ENCODE results near the gene PGLYRP2. TPM values are rescaled to one million over a fixed set of nuclear protein-coding genes. Genes with fewer than 3 reads are reported as not detected.
"Not testable (repeated sequence)": the region's sequence is repeated elsewhere in the genome, so short reads cannot be mapped to it uniquely, and the experiment has no call there.

PGLYRP2 gene
- polyA plus RNA-seq, 4 donors = 0.10 TPM; not detected in 3

- no peak for DNase-seq (ENCODE audit: low read depth in 4 of 4, low spot score in 3 of 4)
These were observed 15.8 kb upstream of the PGLYRP2 start for GRCh38 chr19:15495151-15495550.

GRCh38 chr19:15488489-15489226, 9.4 kb upstream of the PGLYRP2 start:
- DNase-seq (ENCODE audit: low read depth in 4 of 4, low spot score in 3 of 4) = no peak

- no peak for DNase-seq (ENCODE audit: low read depth in 4 of 4, low spot score in 3 of 4)
These were observed 7.7 kb upstream of the PGLYRP2 start for GRCh38 chr19:15487038-15487437.

- DNase-seq (ENCODE audit: low read depth in 4 of 4, low spot score in 3 of 4) = not testable (repeated sequence)
These were observed 6.5 kb upstream of the PGLYRP2 start for GRCh38 chr19:15485768-15486167.

- DNase-seq (ENCODE audit: low read depth in 4 of 4, low spot score in 3 of 4) = not testable (repeated sequence)
These were observed 1.7 kb upstream of the PGLYRP2 start for GRCh38 chr19:15480996-15481395.

- DNase-seq (ENCODE audit: low read depth in 4 of 4, low spot score in 3 of 4) = no peak
These were observed 3.0 kb downstream of the PGLYRP2 start for GRCh38 chr19:15476325-15476724.

- DNase-seq (ENCODE audit: low read depth in 4 of 4, low spot score in 3 of 4) = no peak
These were observed 3.7 kb downstream of the PGLYRP2 start for GRCh38 chr19:15475611-15476010.

- no peak for DNase-seq (ENCODE audit: low read depth in 4 of 4, low spot score in 3 of 4)
These were observed 4.1 kb downstream of the PGLYRP2 start for GRCh38 chr19:15475169-15475568.

GRCh38 chr19:15473821-15474220, 5.5 kb downstream of the PGLYRP2 start:
- DNase-seq (ENCODE audit: low read depth in 4 of 4, low spot score in 3 of 4) = not testable (repeated sequence)

- no peak for DNase-seq (ENCODE audit: low read depth in 4 of 4, low spot score in 3 of 4)
These were observed 7.6 kb downstream of the PGLYRP2 start for GRCh38 chr19:15471639-15472101.

- DNase-seq (ENCODE audit: low read depth in 4 of 4, low spot score in 3 of 4) = no peak
These were observed 9.6 kb downstream of the PGLYRP2 start for GRCh38 chr19:15469513-15470297.

- no peak for DNase-seq (ENCODE audit: low read depth in 4 of 4, low spot score in 3 of 4)
These were observed 10.4 kb downstream of the PGLYRP2 start for GRCh38 chr19:15468675-15469512.

- no peak for DNase-seq (ENCODE audit: low read depth in 4 of 4, low spot score in 3 of 4)
These were observed 11.5 kb downstream of the PGLYRP2 start for GRCh38 chr19:15467734-15468214.

GRCh38 chr19:15466851-15467733, 12.2 kb downstream of the PGLYRP2 start:
- no peak for DNase-seq (ENCODE audit: low read depth in 4 of 4, low spot score in 3 of 4)

- no peak for DNase-seq (ENCODE audit: low read depth in 4 of 4, low spot score in 3 of 4)
These were observed 14.6 kb downstream of the PGLYRP2 start, which contains the start of gene RASAL3 for GRCh38 chr19:15464394-15465385. Gene RASAL3 (minus strand): TSS chr19:15464544. CDS start chr19:15464358, 186 bp downstream.

- DNase-seq (ENCODE audit: low read depth in 4 of 4, low spot score in 3 of 4) = no peak
These were observed 15.4 kb downstream of the PGLYRP2 start for GRCh38 chr19:15463861-15464371.

GRCh38 chr19:15461694-15462093, 17.6 kb downstream of the PGLYRP2 start:
- DNase-seq (ENCODE audit: low read depth in 4 of 4, low spot score in 3 of 4) = no peak
